ENCODE data around the gene ATP5F1D. TPM values are rescaled to one million over a fixed set of nuclear protein-coding genes. Genes with fewer than 3 reads are reported as not detected.

Gene ATP5F1D
- total and polyA plus RNA-seq, 2 of the 13 experiments (the other 11 are each of a cell fraction or from before 2014, with no cell fraction given): 39.4 to 78.7 TPM

DNA sequence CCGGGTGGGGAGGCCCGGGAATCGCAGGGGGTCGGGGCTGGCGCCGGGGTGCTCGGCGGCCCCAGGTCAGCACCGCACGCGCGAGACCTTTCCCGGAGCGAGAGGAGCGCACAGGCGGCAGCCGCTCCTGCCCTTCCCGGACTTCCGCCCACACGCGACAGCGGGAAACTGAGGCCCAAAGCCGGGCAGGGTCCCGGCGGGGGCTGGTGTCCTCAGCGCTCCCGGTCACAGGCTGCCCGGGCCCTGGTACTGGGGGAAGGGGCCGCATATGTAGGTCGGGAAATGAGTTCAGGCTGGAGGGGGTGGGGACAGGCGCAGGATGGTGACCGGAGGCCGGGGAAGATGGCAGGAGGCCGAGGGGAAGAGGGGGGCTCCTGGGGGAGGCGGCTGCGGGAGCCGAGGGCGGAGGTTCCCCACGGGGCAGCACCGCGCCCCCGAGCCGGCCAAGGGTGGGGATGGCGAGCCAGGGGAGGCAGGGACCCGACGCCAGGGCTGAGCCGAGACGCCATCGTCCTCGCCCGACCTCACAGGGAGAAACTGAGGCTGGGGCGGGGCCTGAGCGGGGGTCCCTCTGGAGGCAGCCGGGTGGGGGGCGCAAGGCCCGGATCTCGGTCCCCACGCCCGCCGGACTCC, 4.4 kb upstream of the ATP5F1D start (continued):
- TF ChIP-seq, protein P1, sequence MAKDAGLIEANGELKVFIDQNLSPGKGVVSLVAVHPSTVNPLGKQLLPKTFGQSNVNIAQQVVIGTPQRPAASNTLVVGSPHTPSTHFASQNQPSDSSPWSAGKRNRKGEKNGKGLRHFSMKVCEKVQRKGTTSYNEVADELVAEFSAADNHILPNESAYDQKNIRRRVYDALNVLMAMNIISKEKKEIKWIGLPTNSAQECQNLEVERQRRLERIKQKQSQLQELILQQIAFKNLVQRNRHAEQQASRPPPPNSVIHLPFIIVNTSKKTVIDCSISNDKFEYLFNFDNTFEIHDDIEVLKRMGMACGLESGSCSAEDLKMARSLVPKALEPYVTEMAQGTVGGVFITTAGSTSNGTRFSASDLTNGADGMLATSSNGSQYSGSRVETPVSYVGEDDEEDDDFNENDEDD (CRISPR knock-in tag; IDR thresholded peaks at IDR 0.05; ENCODE audit: borderline replicate concordance): no peak
- TF ChIP-seq HNF4A (CRISPR knock-in tag; IDR thresholded peaks at IDR 0.05) (no peak), ADNP (CRISPR knock-in tag; IDR thresholded peaks at IDR 0.05) (no peak), ZNF274 (CRISPR knock-in tag; IDR thresholded peaks at IDR 0.05) (no peak), RBAK (CRISPR knock-in tag; IDR thresholded peaks at IDR 0.05) (no peak), HOXA3 (CRISPR knock-in tag; IDR thresholded peaks at IDR 0.05) (0 out of 2 replicates have a peak, but pooled peaks have one; percentile 7), ZNF430 (CRISPR knock-in tag; IDR thresholded peaks at IDR 0.05) (no peak), LCORL (IDR thresholded peaks at IDR 0.05) (no peak), LCORL (CRISPR knock-in tag; IDR thresholded peaks at IDR 0.05) (no peak)
- TF ChIP-seq, protein P2, sequence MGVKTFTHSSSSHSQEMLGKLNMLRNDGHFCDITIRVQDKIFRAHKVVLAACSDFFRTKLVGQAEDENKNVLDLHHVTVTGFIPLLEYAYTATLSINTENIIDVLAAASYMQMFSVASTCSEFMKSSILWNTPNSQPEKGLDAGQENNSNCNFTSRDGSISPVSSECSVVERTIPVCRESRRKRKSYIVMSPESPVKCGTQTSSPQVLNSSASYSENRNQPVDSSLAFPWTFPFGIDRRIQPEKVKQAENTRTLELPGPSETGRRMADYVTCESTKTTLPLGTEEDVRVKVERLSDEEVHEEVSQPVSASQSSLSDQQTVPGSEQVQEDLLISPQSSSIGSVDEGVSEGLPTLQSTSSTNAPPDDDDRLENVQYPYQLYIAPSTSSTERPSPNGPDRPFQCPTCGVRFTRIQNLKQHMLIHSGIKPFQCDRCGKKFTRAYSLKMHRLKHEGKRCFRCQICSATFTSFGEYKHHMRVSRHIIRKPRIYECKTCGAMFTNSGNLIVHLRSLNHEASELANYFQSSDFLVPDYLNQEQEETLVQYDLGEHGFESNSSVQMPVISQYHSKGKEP (CRISPR knock-in tag; IDR thresholded peaks at IDR 0.05): no peak
- TF ChIP-seq, protein P3, sequence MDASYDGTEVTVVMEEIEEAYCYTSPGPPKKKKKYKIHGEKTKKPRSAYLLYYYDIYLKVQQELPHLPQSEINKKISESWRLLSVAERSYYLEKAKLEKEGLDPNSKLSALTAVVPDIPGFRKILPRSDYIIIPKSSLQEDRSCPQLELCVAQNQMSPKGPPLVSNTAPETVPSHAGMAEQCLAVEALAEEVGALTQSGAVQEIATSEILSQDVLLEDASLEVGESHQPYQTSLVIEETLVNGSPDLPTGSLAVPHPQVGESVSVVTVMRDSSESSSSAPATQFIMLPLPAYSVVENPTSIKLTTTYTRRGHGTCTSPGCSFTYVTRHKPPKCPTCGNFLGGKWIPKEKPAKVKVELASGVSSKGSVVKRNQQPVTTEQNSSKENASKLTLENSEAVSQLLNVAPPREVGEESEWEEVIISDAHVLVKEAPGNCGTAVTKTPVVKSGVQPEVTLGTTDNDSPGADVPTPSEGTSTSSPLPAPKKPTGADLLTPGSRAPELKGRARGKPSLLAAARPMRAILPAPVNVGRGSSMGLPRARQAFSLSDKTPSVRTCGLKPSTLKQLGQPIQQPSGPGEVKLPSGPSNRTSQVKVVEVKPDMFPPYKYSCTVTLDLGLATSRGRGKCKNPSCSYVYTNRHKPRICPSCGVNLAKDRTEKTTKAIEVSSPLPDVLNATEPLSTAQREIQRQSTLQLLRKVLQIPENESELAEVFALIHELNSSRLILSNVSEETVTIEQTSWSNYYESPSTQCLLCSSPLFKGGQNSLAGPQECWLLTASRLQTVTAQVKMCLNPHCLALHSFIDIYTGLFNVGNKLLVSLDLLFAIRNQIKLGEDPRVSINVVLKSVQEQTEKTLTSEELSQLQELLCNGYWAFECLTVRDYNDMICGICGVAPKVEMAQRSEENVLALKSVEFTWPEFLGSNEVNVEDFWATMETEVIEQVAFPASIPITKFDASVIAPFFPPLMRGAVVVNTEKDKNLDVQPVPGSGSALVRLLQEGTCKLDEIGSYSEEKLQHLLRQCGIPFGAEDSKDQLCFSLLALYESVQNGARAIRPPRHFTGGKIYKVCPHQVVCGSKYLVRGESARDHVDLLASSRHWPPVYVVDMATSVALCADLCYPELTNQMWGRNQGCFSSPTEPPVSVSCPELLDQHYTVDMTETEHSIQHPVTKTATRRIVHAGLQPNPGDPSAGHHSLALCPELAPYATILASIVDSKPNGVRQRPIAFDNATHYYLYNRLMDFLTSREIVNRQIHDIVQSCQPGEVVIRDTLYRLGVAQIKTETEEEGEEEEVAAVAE (CRISPR knock-in tag; IDR thresholded peaks at IDR 0.05; ENCODE audit: borderline replicate concordance): no peak
- TF ChIP-seq, protein P4, sequence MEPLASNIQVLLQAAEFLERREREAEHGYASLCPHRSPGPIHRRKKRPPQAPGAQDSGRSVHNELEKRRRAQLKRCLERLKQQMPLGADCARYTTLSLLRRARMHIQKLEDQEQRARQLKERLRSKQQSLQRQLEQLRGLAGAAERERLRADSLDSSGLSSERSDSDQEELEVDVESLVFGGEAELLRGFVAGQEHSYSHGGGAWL (CRISPR knock-in tag; IDR thresholded peaks at IDR 0.05): 0 out of 2 replicates have a peak, but pooled peaks have one; percentile 33

All from HepG2 (cell line).